Suprapubic skin (tissue), 3 donors: ENCODE data around the gene LILRB1.

Source experiments
- POLR2A ChIP-seq, 2 donors: fragments of 450-650 bp; IDR thresholded peaks; one replicate each; pipeline ENCODE4 v1.6.1; 2017; ENCODE audit warnings: antibody characterized with exemption in 2 of 2, mild to moderate bottlenecking in 2 of 2, moderate library complexity in 2 of 2
- TF ChIP-seq, protein P1 (sequence below), 2 donors: fragments of 200-600 bp in 1 of 2; fragments of 450-650 bp in 1 of 2; sonication (generic) in 1 of 2; IDR thresholded peaks; one replicate each; pipeline ENCODE4 v1.5.1; 2016 to 2019; ENCODE audit warnings: antibody characterized with exemption in 2 of 2, mild to moderate bottlenecking in 1 of 2, moderate library complexity in 1 of 2

DNA sequence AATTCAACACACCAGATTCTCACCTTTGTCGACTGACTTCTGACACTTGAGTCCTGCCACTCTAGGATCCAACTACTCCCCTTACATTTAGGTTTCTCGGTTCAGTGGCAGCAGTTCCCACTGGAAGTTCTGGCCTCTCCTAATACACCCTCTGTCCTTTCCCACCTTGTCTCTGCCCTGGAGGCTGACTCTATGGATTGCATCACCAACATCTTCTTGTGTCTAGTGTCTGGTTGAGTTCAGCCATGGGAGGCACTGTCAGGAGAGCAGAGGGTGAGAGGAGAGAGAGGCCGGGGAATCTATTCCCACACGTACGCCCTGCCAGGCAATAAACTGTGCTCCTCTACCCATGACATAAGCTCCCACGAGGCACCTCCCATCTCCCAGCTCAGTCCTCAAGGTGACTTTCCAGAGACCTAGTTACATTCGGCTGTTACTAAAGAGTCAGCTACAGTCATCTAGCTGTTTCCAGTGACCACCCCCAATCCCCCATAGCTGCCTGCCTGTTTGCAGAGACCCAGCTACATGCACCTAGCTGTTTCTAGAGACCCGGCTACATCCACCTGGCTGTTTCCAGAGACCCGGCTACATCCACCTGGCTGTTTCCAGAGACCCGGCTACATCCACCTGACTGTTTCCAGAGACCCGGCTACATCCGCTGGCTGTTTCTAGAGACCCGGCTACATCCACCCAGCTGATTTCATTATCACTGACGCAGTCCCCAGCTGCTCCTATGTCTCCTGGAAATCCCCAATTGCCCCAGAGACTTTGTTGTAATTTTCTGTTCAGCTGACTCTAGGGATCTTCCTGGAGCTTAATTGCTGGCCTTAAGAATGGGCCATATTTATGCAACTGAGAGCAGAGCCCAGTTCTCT lies 24.4 kb downstream of the LILRB1 start:
- TF ChIP-seq, protein P1, sequence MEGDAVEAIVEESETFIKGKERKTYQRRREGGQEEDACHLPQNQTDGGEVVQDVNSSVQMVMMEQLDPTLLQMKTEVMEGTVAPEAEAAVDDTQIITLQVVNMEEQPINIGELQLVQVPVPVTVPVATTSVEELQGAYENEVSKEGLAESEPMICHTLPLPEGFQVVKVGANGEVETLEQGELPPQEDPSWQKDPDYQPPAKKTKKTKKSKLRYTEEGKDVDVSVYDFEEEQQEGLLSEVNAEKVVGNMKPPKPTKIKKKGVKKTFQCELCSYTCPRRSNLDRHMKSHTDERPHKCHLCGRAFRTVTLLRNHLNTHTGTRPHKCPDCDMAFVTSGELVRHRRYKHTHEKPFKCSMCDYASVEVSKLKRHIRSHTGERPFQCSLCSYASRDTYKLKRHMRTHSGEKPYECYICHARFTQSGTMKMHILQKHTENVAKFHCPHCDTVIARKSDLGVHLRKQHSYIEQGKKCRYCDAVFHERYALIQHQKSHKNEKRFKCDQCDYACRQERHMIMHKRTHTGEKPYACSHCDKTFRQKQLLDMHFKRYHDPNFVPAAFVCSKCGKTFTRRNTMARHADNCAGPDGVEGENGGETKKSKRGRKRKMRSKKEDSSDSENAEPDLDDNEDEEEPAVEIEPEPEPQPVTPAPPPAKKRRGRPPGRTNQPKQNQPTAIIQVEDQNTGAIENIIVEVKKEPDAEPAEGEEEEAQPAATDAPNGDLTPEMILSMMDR (IDR thresholded peaks at IDR 0.05): no peak
- TF ChIP-seq POLR2A (IDR thresholded peaks at IDR 0.05): no peak
